Activated CD4-positive, alpha-beta T cell treated with anti-CD3 and anti-CD28 coated beads, Interleukin-2, amount 50 U/mL, for 4 hours (primary cell): ENCODE data around the gene DDIT3.

Experiments
- DNase-seq, 2 experiments: peaks; one replicate each; pipeline ENCODE4 v3.0.0-alpha.2; 2020

Gene DDIT3

GRCh38 chr12:57479376-57480115 is 40.8 kb downstream of the DDIT3 start, which contains the start of gene ARHGAP9:
Gene ARHGAP9, minus strand, starts transcription at chr12:57479866. Its CDS starts 460 bp downstream, at chr12:57479406.
- DNase-seq = peak in 1 of 2 experiments; percentile 58

DNA sequence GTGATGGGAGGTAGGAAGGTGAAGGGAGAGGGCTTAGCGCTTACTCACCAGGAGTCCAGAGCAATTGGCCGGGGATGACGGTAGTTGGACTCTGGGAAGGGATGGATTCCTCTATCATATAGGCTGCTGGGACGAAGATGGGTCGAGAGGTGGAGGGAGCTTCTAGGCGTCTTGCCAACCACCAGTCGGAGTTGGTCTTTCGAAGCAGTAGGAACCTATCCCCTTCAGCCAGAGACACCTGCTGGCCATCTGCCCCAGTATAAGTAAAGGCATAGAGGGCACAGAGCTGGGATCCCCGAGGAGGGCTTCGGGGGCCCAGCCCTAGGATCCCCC is 41.3 kb downstream of the DDIT3 start:
- no peak for DNase-seq

DNA sequence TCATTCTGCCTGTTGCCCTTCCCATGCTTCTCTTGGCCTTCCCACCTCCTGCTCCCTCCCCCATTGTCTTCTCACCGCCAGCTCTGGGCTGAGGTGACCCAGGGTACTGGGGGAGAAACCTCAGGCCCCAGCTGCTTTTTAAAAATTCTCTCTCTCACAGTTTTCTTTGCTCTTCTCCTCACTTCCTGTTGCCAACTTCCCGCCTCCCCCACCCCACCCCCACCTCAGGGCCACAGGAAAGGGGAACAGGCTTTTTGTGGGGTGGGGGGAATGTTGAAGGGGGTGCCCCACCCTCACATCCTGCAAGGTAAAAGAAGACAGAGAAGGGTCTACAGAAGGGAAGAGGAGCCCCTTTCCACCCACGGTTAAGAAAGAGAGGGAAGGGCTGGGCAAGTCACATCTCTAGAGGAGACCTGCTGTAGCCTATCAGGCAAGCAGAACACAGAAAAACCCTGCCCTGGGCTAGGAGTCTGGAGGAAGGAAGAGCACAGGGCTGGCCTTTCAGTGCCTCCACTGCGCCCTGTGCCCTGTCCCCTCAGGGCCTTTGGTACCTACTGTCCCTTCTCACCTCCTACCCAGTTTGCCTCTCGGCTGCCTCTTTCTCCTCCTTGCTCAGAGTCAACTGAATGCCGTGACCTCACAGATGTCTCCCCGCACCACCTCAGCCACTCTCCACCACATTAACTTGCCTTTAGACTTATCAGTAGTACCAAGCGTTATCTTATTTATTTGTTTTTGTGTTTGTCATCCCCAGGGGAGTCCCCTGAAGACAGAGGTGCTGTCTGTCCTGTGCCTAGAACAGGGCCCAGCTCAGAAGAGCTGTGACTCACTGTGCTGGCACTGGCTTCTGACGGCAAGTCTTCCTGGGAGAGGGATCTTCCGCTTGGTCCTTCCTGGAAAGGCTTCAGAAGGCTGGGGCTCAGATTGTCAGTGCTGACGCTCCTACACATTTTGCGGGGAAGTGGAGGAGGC is 42.3 kb downstream of the DDIT3 start:
- peak in 1 of 2 experiments; percentile 58 for DNase-seq

DNA sequence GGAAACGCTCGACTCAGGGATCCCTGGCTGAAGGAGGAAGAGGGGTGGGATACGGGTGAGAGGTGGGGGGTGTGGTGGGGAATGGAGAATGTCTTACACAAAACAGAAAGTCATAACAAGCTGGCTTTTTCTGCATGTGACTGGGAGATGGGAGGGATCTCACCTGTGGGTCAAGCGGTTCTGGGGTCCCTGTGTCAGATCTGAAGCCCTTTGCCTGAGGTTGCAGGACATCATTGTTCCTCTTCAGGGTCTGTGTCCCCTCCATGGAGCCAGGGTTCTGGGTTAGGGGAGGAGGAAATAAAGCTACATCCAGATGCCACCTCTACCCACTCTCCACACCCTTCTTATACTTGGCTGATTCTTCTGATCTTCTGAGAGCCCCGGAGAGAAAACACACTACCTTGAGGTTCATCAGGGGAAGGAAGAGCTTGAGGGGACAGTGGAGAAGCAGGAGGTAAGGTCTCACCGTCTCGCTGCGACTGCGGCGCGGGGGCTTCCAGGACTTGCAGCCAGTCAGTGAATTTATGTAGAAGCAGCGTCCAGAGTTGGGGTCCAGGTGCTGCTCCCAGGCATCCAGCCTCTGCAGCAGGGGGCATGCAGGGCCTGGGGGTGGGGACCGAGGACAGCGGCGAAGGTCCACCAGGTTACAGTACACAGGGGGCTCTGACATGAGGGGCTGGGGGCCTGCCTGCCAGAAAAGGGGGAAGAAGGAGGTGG is 43.2 kb downstream of the DDIT3 start:
- DNase-seq = no peak

DNA sequence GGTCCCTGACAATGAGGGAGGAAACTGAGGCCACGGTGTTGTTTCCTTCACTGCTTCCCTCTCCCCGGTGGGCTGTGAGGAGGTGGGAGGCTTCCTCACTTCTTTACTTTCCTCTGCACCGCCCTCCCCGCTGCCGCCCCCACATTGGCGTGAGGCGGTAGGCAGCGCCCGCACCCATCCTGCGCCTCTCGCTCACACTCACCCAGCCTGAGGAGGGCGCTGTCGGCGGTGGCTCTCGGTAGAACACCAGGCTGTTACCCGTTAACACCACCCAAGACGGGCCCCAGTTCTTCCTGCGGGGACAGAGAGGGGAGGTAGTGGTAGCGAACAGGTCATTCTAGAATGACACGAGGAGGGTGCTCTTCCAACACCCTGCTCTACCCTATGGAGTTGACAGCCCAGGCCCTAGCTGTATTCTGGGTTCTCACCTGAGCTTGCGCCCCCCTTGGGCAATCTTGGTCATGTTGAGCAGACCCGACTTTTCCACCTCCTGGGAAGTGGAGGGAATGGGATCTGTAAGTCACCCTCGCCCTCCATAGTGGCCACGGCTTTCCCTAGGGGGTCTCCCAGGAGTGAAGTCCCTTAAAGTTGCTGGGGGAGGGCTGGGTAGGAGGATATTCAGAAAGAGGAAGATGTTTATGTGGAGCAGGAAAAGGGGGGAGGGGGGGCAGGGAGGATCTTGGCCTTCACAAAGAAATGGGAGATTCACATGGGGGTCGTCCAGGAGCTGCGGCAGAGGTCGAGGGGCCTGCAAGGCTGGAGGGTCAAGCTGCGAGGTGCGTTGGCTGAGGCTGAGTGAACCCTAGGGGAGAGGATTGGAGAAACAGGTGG is 43.9 kb downstream of the DDIT3 start:
- peak; percentile 59 to 66 for DNase-seq

GRCh38 chr12:57475271-57476161 is 44.8 kb downstream of the DDIT3 start:
- DNase-seq = no peak

DNA sequence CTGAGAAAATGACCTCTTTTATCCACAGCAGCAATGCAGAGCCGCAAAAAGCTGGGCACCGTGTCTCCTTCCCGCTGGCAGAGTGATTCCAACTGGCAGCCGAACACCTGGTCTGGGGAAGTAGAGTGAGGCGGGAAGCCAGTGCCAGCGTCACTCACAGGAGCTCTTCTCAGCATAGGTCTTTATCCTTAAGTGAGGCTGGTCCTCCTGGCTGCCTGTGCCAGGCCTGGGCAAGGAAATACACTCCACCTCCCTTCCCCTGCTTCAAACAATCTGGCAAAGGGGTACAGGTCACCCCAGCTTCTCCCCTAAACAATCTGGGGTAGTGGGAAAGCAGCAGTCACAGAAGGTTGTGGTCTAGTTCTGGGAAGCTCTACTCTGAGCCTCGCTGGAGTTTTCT is 45.5 kb downstream of the DDIT3 start:
- no peak for DNase-seq

- no peak for DNase-seq
Measured at GRCh38 chr12:57474430-57474829, 45.9 kb downstream of the DDIT3 start.

- DNase-seq = no peak
Measured at GRCh38 chr12:57473886-57474285, 46.4 kb downstream of the DDIT3 start.

DNA sequence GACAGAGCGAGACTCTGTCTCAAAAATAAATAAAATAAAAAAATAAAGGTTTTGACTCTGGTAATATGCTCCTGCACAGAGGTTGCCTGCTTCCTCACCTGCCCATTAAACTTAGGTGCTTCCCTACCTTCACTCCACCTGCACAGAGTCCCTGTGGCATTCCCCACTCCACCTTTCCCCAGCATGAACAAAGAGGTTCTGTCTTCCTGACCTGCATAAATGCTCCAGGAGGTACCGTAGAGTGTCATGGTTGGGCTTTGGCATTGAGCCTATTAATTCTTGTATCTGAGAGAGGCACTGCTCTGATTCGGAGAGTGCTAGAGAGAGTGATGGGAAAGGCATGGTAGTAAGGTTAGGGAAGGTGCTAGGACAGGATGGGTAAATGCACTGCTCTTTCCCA is 46.9 kb downstream of the DDIT3 start:
- DNase-seq = no peak

DNA sequence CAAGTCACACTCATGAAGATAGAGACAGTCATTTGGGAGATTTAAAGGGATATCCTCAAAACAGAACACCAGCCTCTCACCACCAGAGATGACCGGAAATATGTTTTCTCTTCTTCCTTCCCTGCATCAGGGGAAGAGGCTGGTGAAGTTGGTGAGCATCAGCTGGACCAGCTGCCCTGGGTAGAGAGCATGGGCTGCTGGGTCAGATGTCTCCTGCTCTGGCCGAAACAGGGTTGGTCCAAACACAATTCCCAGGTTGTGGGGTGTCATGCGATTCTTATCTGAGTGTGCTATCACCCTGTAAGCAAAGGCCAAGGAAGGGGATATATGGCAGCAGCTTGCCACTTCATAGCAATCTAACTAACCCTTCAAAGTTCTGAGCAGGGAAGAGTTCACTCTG is 47.9 kb downstream of the DDIT3 start:
- DNase-seq = no peak

DNA sequence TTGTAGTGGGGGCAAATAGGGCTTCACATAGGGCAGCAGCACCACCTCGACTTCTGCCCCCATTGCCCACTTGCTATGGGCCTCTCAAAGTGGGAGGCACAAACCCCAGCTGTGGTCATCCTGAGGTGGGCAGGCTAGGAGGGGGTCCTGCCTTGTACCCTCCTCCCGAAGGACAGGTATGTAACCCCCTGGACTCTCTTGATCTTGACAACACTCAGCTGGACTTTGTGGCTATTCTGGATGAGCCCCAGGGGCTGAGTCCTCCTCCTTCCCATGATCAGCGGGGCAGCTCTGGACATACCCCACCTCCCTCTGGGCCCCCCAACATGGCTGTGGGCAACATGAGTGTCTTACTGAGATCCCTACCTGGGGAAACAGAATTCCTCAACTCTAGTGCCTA is 48.7 kb downstream of the DDIT3 start:
- no peak for DNase-seq

- DNase-seq = no peak
Measured at GRCh38 chr12:57470970-57471656, 49.2 kb downstream of the DDIT3 start.

DNA sequence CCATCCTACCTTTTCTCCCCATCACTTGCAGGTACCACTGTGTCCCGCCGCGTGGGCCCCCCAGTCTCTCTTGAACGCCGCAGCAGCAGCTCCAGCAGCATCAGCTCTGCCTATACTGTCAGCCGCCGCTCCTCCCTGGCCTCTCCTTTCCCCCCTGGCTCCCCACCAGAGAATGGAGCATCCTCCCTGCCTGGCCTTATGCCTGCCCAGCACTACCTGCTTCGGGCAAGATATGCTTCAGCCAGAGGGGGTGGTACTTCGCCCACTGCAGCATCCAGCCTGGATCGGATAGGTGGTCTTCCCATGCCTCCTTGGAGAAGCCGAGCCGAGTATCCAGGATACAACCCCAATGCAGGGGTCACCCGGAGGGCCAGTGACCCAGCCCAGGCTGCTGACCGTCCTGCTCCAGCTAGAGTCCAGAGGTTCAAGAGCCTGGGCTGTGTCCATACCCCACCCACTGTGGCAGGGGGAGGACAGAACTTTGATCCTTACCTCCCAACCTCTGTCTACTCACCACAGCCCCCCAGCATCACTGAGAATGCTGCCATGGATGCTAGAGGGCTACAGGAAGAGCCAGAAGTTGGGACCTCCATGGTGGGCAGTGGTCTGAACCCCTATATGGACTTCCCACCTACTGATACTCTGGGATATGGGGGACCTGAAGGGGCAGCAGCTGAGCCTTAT is 49.9 kb downstream of the DDIT3 start:
- DNase-seq = no peak

DNA sequence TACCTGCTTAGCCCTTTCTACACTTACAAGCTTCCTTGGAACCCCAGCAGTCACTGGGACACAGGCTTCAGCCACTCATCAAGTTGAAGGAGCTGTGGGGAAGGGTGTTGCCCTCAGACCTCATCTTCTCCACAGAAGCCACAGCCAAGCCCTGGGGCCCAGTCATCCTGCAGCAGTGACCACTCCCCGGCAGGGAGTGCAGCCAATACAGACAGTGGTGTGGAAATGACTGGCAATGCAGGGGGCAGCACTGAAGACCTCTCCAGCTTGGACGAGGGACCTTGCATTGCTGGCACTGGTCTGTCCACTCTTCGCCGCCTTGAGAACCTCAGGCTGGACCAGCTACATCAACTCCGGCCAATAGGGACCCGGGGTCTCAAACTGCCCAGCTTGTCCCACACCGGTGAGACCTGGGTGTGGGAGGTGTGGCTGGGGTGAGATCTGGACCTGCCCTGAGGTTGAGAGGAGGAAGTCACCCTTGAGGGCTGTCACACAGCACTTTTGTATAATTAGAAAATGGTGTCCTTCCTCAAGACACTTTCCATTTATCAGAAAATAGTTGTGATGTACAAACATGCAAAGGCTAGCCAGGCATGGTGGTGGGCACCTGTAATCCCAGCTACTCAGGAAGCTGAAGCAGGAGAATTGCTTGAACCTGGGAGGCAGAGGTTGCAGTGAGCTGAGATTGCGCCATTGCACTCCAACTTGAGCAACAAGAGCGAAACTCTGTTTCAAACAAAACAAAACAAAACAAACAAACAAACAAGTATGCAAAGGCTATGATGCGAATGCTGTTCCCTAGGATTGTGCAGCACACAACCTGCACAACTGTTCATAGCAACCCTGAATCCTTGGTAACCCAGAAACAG is 50.8 kb downstream of the DDIT3 start:
- DNase-seq = no peak

- DNase-seq = no peak
Measured at GRCh38 chr12:57467915-57468314, 52.4 kb downstream of the DDIT3 start.

DNA sequence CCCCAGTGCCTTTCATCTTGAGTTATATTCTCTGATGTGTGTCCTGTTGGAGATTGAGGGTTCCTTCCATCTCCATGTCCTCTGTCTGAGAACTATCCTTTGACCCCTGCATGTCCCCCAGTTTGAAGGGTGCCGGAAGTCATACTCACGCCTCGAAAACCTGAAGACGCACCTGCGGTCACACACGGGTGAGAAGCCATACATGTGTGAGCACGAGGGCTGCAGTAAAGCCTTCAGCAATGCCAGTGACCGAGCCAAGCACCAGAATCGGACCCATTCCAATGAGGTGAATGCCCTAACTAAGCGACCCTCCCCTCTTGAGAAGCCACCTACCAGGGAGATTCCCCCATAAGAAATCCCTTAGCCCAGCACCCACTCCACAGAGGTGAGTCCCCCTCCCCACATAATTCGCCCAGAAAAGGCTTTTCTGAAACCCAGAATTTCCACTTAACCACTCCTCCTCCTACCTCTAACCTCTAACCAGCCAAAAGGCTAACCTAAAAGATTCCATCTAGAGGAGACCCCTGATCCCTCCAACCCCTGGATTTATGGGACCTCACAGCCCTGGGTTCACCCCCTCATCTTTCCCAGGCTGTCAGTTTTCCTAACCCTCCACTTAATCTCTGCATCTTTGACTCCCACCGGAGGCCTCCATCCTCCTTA is 53.0 kb downstream of the DDIT3 start:
- DNase-seq = no peak
